ENCODE measurements around the gene GPATCH3. TPM values are rescaled to one million over a fixed set of nuclear protein-coding genes. Genes with fewer than 3 reads are reported as not detected.
A peak's percentile ranks its signal among the peaks of the same experiment; 100 is the strongest.
"Not testable (repeated sequence)": the region's sequence is repeated elsewhere in the genome, so short reads cannot be mapped to it uniquely, and the experiment has no call there.

The GPATCH3 gene
- total RNA-seq, 1 experiment from 2014 or later = 11.5 TPM

- Mint-ChIP-seq H3K27ac (ENCODE audit: unreplicated experiment) (no peak overlapping the region), H3K36me3 (ENCODE audit: insufficient read depth, unreplicated experiment) (peaks cover 1% of the 10 kb centered on the region), H3K4me1 (ENCODE audit: low read depth, unreplicated experiment) (peaks cover 21% of the 10 kb centered on the region), H3K9me3 (ENCODE audit: low read depth, unreplicated experiment) (no peaks in the 10 kb centered on the region), H3K27me3 (ENCODE audit: unreplicated experiment) (no peaks in the 10 kb centered on the region), H3K4me3 (ENCODE audit: low read depth, unreplicated experiment) (no peak overlapping the region)
- no peak for DNase-seq
- intact Hi-C loops (cut with micrococcal nuclease; ENCODE audit: unreplicated experiment) = loop anchor here (1.0 kb wide), 1 partner anchor 26 kb away; no protein-coding TSS in a partner anchor
- BruUV-seq (replicated peaks) = no TSS peak
- CTCF ChIA-PET = no interaction called here
- no peak for TF ChIP-seq CTCF (IDR thresholded peaks at IDR 0.05; ENCODE audit: unreplicated experiment)
Observed at GRCh38 chr1:26852701-26853100, 47.6 kb downstream of the GPATCH3 start.

- H3K4me3 Mint-ChIP-seq (ENCODE audit: low read depth, unreplicated experiment) = no peak overlapping the region
- CTCF ChIA-PET = interaction anchor here (0.5 kb wide), 1 partner anchor 1286 kb away, joined by 3 read pairs; no protein-coding TSS in a partner anchor
Observed at GRCh38 chr1:26851106-26851684, 49.1 kb downstream of the GPATCH3 start.

GRCh38 chr1:26848941-26849774 lies 51.1 kb downstream of the GPATCH3 start:
- intact Hi-C loops (cut with micrococcal nuclease; ENCODE audit: unreplicated experiment) = no loop called here
- peak overlapping the region; percentile 12 for H3K27ac Mint-ChIP-seq (ENCODE audit: unreplicated experiment)
- BruUV-seq (replicated peaks) = TSS peak; percentile 76
- CTCF ChIA-PET = interaction anchor here (0.6 to 1.6 kb wide), 7 partner anchors 13 to 41 kb away, joined by 3 to 10 read pairs (median 4); partner anchors contain the start of genes GPN2 and SFN
- H3K27me3 Mint-ChIP-seq (ENCODE audit: unreplicated experiment) = no peaks in the 10 kb centered on the region
- H3K4me3 Mint-ChIP-seq (ENCODE audit: low read depth, unreplicated experiment) = peak overlapping the region; percentile 19
- H3K36me3 Mint-ChIP-seq (ENCODE audit: insufficient read depth, unreplicated experiment) = peaks cover 8% of the 10 kb centered on the region
- peak; percentile 91 for DNase-seq
- peaks cover 27% of the 10 kb centered on the region for H3K4me1 Mint-ChIP-seq (ENCODE audit: low read depth, unreplicated experiment)
- no peak for TF ChIP-seq CTCF (IDR thresholded peaks at IDR 0.05; ENCODE audit: unreplicated experiment)
- H3K9me3 Mint-ChIP-seq (ENCODE audit: low read depth, unreplicated experiment) = no peaks in the 10 kb centered on the region

More at GRCh38 chr1:26851106-26851684, 49.1 kb downstream of the GPATCH3 start:
- intact Hi-C loops (cut with micrococcal nuclease; ENCODE audit: unreplicated experiment) = no loop called here
- H3K4me1 Mint-ChIP-seq (ENCODE audit: low read depth, unreplicated experiment) = peaks cover 27% of the 10 kb centered on the region
- DNase-seq = no peak
- H3K36me3 Mint-ChIP-seq (ENCODE audit: insufficient read depth, unreplicated experiment) = peaks cover 8% of the 10 kb centered on the region
- H3K27ac Mint-ChIP-seq (ENCODE audit: unreplicated experiment) = no peak overlapping the region
- H3K27me3 Mint-ChIP-seq (ENCODE audit: unreplicated experiment) = no peaks in the 10 kb centered on the region
- no TSS peak for BruUV-seq (replicated peaks)
- H3K9me3 Mint-ChIP-seq (ENCODE audit: low read depth, unreplicated experiment) = no peaks in the 10 kb centered on the region
- TF ChIP-seq CTCF (IDR thresholded peaks at IDR 0.05; ENCODE audit: unreplicated experiment) = no peak

- DNase-seq = no peak
- CTCF ChIA-PET = interaction anchor here (0.6 to 1.6 kb wide), 5 partner anchors 14 to 247 kb away, joined by 3 to 10 read pairs (median 5); partner anchors contain the start of gene SFN
- TF ChIP-seq CTCF (IDR thresholded peaks at IDR 0.05; ENCODE audit: unreplicated experiment) = no peak
- Mint-ChIP-seq H3K27me3 (ENCODE audit: unreplicated experiment) (no peaks in the 10 kb centered on the region), H3K9me3 (ENCODE audit: low read depth, unreplicated experiment) (no peaks in the 10 kb centered on the region), H3K4me1 (ENCODE audit: low read depth, unreplicated experiment) (peaks cover 27% of the 10 kb centered on the region), H3K27ac (ENCODE audit: unreplicated experiment) (peak overlapping the region; percentile 12), H3K36me3 (ENCODE audit: insufficient read depth, unreplicated experiment) (peaks cover 8% of the 10 kb centered on the region), H3K4me3 (ENCODE audit: low read depth, unreplicated experiment) (no peak overlapping the region)
- intact Hi-C loops (cut with micrococcal nuclease; ENCODE audit: unreplicated experiment) = no loop called here
- no TSS peak for BruUV-seq (replicated peaks)
Observed at GRCh38 chr1:26848499-26848898, 51.8 kb downstream of the GPATCH3 start.

GRCh38 chr1:26847826-26848225 lies 52.4 kb downstream of the GPATCH3 start:
- H3K4me3 Mint-ChIP-seq (ENCODE audit: low read depth, unreplicated experiment); DNase-seq; H3K9me3 Mint-ChIP-seq (ENCODE audit: low read depth, unreplicated experiment); BruUV-seq (replicated peaks); H3K36me3 Mint-ChIP-seq (ENCODE audit: insufficient read depth, unreplicated experiment); intact Hi-C loops (cut with micrococcal nuclease; ENCODE audit: unreplicated experiment); H3K27me3 Mint-ChIP-seq (ENCODE audit: unreplicated experiment): not testable (repeated sequence)
- peak overlapping the region; percentile 25 for H3K27ac Mint-ChIP-seq (ENCODE audit: unreplicated experiment)
- CTCF ChIA-PET = interaction anchor here (0.6 kb wide), 1 partner anchor 246 kb away, joined by 5 read pairs; no protein-coding TSS in a partner anchor
- H3K4me1 Mint-ChIP-seq (ENCODE audit: low read depth, unreplicated experiment) = peaks cover 27% of the 10 kb centered on the region

Data from Calu3 (cell line).